HG03064 (cell line): Measurements from ENCODE around the gene GTPBP4.
"Not testable (repeated sequence)": the region's sequence is repeated elsewhere in the genome, so short reads cannot be mapped to it uniquely, and the experiment has no call there.

Experiments
- ATAC-seq: cut with Tn5 transposase; IDR thresholded peaks from one replicate; pipeline ENCODE4 v1.9.1; 2021; ENCODE audit warnings: low read depth; ENCODE audit not compliant: unreplicated experiment

Gene GTPBP4

DNA sequence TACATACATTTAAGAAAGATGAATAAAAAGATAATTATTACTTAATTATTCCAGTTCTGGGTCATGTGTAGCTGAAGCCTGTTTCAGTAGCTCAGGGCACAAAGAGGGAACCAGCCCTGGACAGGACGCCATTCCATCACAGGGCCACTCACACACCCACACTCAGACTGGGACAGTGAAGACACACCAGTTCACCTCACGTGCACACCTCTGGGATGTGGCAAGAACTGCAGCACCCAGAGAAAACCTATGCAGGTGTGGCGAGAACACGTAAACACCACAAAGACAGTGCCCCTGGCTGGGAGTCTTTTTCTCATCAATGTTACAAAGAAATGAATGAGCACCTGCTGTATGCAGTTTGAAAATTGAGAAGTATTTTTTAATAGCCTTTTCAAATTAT, 62.3 kb downstream of the GTPBP4 start:
- ATAC-seq: no peak

- no peak for ATAC-seq
These were observed 66.5 kb downstream of the GTPBP4 start for GRCh38 chr10:1054684-1055083.

DNA sequence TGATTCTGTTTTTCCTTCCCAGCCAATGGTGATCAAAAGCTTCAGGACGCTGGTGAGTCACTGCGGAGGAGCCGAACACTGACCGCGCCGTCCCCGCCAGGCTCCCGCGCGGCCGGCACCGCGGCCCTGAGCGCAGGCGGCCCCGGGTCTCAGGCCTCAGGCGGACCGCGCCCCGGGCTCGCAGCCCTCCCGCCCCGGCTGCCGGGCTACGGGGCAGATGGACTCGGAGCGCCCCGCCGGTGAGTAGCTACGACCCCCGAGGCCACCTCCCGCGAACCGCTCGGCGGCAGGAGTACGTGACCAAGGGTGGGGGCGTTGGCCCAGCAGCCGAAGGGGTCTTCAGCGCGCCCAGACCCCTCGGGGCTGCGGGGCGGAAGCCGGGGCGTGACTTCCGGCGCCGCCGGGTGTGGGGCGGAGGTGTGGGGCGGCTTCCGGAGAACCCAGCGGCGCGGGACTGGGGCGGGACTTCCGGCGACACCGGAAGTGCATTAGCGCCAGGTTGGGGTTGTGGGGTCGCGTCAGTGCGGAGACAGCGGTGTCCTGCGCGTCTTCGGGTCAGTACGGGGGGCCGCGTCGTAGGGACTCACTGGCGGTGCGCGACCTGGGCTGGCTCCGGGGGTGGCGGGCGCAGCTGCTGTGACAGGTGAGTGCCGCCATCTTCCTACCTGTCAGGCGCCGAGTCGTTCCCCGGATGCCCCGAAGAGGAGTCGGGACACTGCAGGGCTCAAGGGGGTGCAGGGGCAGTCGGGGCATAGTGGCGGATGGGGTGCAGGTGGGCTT, 68.3 kb downstream of the GTPBP4 start, which contains the start of gene WDR37:
WDR37 (plus strand) TSS at position 60 of the 780 bp plus-strand sequence. CDS start 15,771 bp downstream, outside the sequence.
- ATAC-seq: peak; percentile 90

GRCh38 chr10:1057106-1057657, 68.9 kb downstream of the GTPBP4 start:
- peak; percentile 1 for ATAC-seq

DNA sequence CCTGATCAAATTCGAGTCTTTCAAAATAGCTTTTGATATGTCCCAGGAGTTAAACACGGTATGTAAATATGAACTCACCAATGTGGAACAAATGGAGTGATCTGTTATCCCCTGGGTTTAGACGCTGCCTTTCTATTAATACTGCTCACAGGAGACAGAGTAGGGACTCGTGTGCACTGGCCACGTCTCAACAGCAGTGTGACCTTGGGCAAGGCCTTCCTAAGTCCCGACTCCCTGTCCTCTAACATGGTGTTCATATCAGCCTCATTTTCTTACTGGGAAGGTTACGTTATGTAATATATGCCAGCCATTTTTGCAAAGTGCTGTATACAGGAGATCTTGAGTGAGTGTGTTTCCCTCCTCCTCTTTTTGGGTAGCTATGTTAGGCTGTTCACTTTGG, 69.8 kb downstream of the GTPBP4 start:
- ATAC-seq: no peak

- no peak for ATAC-seq
These were observed 71.7 kb downstream of the GTPBP4 start for GRCh38 chr10:1059902-1060301.

DNA sequence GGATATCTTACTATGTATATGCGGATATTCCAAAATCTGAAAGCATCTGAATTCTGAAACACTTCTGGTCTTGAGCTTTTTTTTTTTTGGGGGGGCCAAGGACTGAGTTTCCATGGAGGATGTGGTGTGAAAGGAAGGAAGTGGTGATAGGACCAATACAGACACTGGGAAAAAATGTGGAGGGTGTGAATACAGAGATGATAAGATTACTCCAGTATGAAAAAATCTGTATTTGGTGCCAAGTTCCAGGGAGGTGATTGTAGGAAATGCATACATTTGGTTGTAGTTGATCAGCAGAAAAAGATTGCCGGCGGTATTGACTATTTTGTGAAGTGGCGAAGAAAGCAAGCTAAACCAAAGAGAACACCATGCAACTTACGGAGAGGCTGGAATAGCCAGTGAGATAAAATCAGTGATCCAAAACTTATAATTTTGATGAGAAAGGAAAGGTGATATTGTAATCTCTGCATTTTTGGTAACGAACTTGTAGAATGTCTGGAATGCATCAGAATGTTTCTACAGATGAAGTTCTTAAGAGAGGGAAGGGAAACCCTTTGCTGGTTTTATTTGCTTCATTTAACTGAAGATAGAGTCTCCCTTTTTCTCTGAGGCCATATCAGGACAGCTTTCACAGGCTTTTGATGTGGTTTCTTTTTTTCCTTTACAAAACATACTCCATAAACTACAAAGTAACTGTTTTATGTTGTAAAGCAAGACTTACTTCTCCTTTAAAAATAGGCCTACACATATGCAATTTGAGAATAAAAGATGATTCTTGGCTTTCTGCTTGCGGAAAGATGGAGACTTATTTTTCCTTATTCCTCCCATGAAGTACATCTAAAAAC, 73.9 kb downstream of the GTPBP4 start:
- ATAC-seq: no peak

DNA sequence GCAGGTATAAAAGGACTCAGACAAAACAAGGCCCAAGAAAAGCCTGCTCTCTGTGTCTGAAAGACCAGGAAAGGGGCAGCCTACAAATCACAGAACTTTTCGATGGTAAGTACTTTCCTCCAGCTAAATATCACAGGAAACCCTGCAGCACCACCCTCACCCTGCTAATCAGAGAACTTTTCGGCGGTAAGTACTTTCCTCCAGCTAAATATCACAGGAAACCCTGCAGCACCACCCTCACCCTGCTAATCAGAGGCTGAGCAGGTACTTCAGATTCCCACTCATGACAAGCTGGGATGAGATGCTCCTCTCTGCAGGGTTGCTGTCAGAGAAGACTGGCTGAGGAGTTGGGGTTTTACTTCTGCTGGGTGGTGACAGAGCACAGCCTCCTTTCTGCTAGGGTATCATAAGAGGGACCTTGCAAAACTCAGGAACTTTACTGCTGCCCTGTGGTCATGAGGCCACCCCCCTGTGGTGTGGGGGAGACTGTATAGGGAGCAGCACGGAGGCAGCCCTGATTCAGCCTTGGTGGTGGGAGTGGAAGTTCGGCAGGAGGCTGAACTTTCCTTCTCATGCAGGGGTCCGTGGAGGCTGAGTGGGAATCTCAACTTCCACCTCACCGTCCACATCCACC, 75.1 kb downstream of the GTPBP4 start:
- ATAC-seq: no peak

DNA sequence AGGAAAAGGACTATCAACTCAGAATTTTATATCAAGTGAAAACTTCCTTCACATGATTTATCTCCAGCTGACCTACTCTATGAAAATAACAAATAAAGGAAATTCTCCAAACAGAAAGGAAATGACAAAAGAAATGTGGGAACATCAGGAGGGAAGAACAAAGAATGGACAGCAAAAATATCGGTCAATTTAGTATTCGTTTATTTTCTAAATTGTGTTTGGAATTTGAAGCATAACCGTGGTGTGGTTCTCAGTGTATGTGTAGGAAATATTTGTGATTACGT, 76.7 kb downstream of the GTPBP4 start:
- ATAC-seq: no peak

DNA sequence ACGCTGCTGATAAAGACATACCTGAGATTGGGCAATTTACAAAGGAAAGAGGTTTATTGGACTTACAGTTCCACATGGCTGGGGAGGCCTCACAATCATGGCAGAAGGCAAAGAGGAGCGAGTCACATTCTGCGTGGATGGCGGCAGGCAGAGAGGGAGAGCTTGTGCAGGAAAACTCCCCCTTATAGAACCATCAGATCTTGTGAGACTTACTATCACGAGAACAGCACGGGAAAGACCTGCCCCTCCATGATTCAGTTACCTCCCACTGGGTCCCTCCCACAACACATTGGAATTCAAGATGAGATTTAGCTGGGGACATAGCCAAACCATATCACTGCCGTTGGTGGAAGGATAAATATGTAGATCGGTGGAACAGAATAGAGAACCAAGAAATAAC, 78.5 kb downstream of the GTPBP4 start:
- not testable (repeated sequence) for ATAC-seq

GRCh38 chr10:1068380-1069361, 80.4 kb downstream of the GTPBP4 start:
- ATAC-seq: no peak
